Osteoblast (primary cell): ENCODE data around the gene NMNAT2. TPM values are rescaled to one million over a fixed set of nuclear protein-coding genes. Genes with fewer than 3 reads are reported as not detected.
"Not testable (repeated sequence)": the region's sequence is repeated elsewhere in the genome, so short reads cannot be mapped to it uniquely, and the experiment has no call there.

Experiments
- DNase-seq: peaks from one replicate; pipeline ENCODE4 v3.0.0; 2011; ENCODE audit warnings: low spot score, mixed read lengths; ENCODE audit not compliant: insufficient read length; ENCODE audit errors: missing footprints
- H2AFZ ChIP-seq: 2 replicates; pipeline ENCODE4 v1.6.0; 2011; ENCODE audit warnings: mild to moderate bottlenecking, low read length
- H3K27ac ChIP-seq: 2 replicates; pipeline ENCODE4 v1.5.1; 2011; ENCODE audit warnings: mild to moderate bottlenecking, low read depth, low read length, moderate library complexity
- H3K27me3 ChIP-seq: 2 replicates; pipeline ENCODE4 v1.6.0; 2012; ENCODE audit warnings: mild to moderate bottlenecking, control low read depth, inconsistent platforms, low read length, moderate library complexity; ENCODE audit not compliant: insufficient read depth
- H3K36me3 ChIP-seq: 2 replicates; pipeline ENCODE4 v1.5.1; 2011; ENCODE audit warnings: mild to moderate bottlenecking, low read length, control low read depth, moderate library complexity; ENCODE audit not compliant: insufficient read depth
- H3K4me1 ChIP-seq: 2 replicates; pipeline ENCODE4 v1.5.1; 2011; ENCODE audit warnings: mild to moderate bottlenecking, low read length, control low read depth, moderate library complexity; ENCODE audit not compliant: insufficient read depth
- H3K4me2 ChIP-seq: 2 replicates; pipeline ENCODE4 v1.6.0; 2011; ENCODE audit warnings: mild to moderate bottlenecking, low read length; ENCODE audit not compliant: insufficient read depth
- H3K4me3 ChIP-seq: fragments of 200-600 bp; sonication (generic); 3 replicates; pipeline ENCODE4 v1.5.1; 2012; ENCODE audit warnings: mild to moderate bottlenecking, low read length, inconsistent platforms; ENCODE audit not compliant: insufficient read depth
- H3K79me2 ChIP-seq: 2 replicates; pipeline ENCODE4 v1.6.0; 2012; ENCODE audit warnings: mild to moderate bottlenecking, low read length, control low read depth, inconsistent platforms; ENCODE audit not compliant: insufficient read depth
- H3K9me3 ChIP-seq: 2 replicates; pipeline ENCODE4 v1.5.1; 2011; ENCODE audit warnings: low read depth, low read length, control low read depth
- H4K20me1 ChIP-seq: 2 replicates; pipeline ENCODE4 v1.6.0; 2012; ENCODE audit warnings: mild to moderate bottlenecking, low read length, control low read depth; ENCODE audit not compliant: insufficient read depth
- CTCF ChIP-seq: IDR thresholded peaks from 2 replicates; pipeline ENCODE4 v1.5.1; 2011; ENCODE audit warnings: mild to moderate bottlenecking, low read depth, low read length, moderate library complexity; ENCODE audit errors: extremely low read depth
- total RNA-seq: library from RNA; depleted of rRNA; stranded (reverse); fragments of >200 nt; gene quantifications from 2 replicates; pipeline ENCODE4 v1.2.3, GENCODE V29; 2012

Gene NMNAT2
- total RNA-seq, 1 donor, result 2.5 TPM

DNA sequence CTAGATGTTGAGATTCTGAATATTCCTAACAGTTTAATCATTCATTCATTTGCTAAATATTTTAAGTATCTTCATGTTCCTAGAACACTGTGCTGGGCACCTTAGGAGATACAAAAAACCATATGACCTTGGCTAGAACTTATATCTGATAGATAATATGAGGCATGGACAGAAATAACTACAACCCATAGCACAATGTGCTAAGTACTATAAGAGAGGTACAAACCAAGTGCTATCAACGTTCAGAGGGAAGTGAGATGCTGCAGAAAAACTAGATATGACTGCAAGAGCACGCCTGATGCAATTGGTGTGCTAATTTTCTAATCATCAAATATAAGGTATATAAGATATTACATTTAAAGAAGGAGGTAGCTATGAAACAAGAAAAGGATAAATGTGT, 10.7 kb downstream of the NMNAT2 start:
- no peaks in the 10 kb centered on the region for H4K20me1 ChIP-seq
- H3K27me3 ChIP-seq, result peaks cover 7% of the 10 kb centered on the region
- TF ChIP-seq CTCF, result no peak
- H3K27ac ChIP-seq, result no peak overlapping the region
- no peak overlapping the region for H2AFZ ChIP-seq
- H3K36me3 ChIP-seq, result no peaks in the 10 kb centered on the region
- no peak overlapping the region for H3K4me2 ChIP-seq
- no peak overlapping the region for H3K4me3 ChIP-seq
- H3K79me2 ChIP-seq, result no peaks in the 10 kb centered on the region
- no peak for DNase-seq
- no peaks in the 10 kb centered on the region for H3K4me1 ChIP-seq
- no peaks in the 10 kb centered on the region for H3K9me3 ChIP-seq

- H3K27ac ChIP-seq, result no peak overlapping the region
- no peak overlapping the region for H3K4me3 ChIP-seq
- H2AFZ ChIP-seq, result no peak overlapping the region
- no peaks in the 10 kb centered on the region for H4K20me1 ChIP-seq
- H3K36me3 ChIP-seq, result no peaks in the 10 kb centered on the region
- no peaks in the 10 kb centered on the region for H3K4me1 ChIP-seq
- no peak for DNase-seq
- H3K79me2 ChIP-seq, result no peaks in the 10 kb centered on the region
- H3K27me3 ChIP-seq, result peaks cover 7% of the 10 kb centered on the region
- H3K4me2 ChIP-seq, result no peak overlapping the region
- no peak for TF ChIP-seq CTCF
- no peaks in the 10 kb centered on the region for H3K9me3 ChIP-seq
These were observed 13.7 kb downstream of the NMNAT2 start for GRCh38 chr1:183404476-183404875.

DNA sequence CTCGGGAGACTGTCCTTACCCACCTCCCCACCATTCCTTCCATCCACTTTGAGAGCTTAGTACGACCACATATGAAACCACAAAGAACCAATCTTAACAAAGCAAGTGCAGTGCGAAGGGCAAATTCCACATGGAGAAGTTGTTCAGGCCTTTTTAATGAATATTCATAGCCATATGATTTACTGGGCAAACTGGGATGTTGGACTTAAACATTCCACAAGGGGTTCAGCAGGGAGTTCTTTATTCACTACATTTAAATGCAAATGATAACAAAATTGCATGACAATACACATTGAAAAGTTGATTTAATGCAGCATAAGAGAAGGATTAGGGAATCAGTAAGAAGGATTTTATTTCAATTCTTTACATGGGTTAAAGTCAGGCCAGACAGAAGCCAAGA, 14.7 kb downstream of the NMNAT2 start:
- no peaks in the 10 kb centered on the region for H3K4me1 ChIP-seq
- H3K9me3 ChIP-seq, result no peaks in the 10 kb centered on the region
- H2AFZ ChIP-seq, result no peak overlapping the region
- peaks cover 7% of the 10 kb centered on the region for H3K27me3 ChIP-seq
- H3K4me3 ChIP-seq, result no peak overlapping the region
- no peak overlapping the region for H3K4me2 ChIP-seq
- no peaks in the 10 kb centered on the region for H3K36me3 ChIP-seq
- H4K20me1 ChIP-seq, result no peaks in the 10 kb centered on the region
- no peak for TF ChIP-seq CTCF
- no peak for DNase-seq
- no peaks in the 10 kb centered on the region for H3K79me2 ChIP-seq
- H3K27ac ChIP-seq, result no peak overlapping the region

DNA sequence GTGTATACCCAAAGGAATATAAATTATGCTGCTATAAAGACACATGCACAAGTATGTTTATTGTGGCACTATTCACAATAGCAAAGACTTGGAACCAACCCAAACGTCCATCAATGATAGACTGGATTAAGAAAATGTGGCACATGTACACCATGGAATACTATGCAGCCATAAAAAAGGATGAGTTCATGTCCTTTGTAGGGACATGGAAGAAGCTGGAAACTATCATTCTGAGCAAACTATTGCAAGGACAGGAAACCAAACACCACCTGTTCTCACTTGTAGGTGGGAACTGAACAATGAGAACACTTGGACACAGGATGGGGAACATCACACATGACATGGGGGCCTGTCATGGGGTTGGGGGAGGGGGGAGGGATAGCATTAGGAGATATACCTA, 16.6 kb downstream of the NMNAT2 start:
- not testable (repeated sequence) for H4K20me1 ChIP-seq, H2AFZ ChIP-seq, H3K4me3 ChIP-seq, DNase-seq, H3K4me1 ChIP-seq, H3K36me3 ChIP-seq, H3K4me2 ChIP-seq, H3K27ac ChIP-seq, H3K79me2 ChIP-seq, H3K9me3 ChIP-seq
- peaks cover 11% of the 10 kb centered on the region for H3K27me3 ChIP-seq
